ENCODE data around the gene CFAP73. TPM values are rescaled to one million over a fixed set of nuclear protein-coding genes. Genes with fewer than 3 reads are reported as not detected.

CFAP73 gene
- total RNA-seq, 1 donor from 2014 or later: not detected

GRCh38 chr12:113208041-113208934, 58.8 kb downstream of the CFAP73 start:
- no peak for DNase-seq (ENCODE audit: low spot score)

Small RNA genes lying within 50 kb of the gene (microRNA-seq; reads per million reads assigned to microRNA genes)
- gene MIR7106 (ENCODE audit: borderline number of aligned reads): not detected

Other genes with a start within 250 kb of the CFAP73 start
- gene OAS1, start 242.8 kb upstream of the CFAP73 start, total RNA-seq: 53.4 TPM
- 34.7 TPM for gene OAS3, start 211.2 kb upstream of the CFAP73 start, total RNA-seq
- gene OAS2, start 171.2 kb upstream of the CFAP73 start, total RNA-seq: 36.6 TPM
- 69.9 TPM for gene DTX1, start 93.0 kb upstream of the CFAP73 start, total RNA-seq
- gene RASAL1, start 14.0 kb upstream of the CFAP73 start, total RNA-seq: not detected
- 46.3 TPM for gene DDX54, start 35.8 kb downstream of the CFAP73 start, total RNA-seq
- gene RITA1, start 36.0 kb downstream of the CFAP73 start, total RNA-seq: 9.9 TPM
- 37.1 TPM for gene TPCN1, start 71.7 kb downstream of the CFAP73 start, total RNA-seq
- gene SLC8B1, start 185.4 kb downstream of the CFAP73 start, total RNA-seq: 28.5 TPM
- gene PLBD2, start 208.9 kb downstream of the CFAP73 start, total RNA-seq: 62.9 TPM